ENCODE results near the gene PTPRG.

Gene PTPRG

DNA sequence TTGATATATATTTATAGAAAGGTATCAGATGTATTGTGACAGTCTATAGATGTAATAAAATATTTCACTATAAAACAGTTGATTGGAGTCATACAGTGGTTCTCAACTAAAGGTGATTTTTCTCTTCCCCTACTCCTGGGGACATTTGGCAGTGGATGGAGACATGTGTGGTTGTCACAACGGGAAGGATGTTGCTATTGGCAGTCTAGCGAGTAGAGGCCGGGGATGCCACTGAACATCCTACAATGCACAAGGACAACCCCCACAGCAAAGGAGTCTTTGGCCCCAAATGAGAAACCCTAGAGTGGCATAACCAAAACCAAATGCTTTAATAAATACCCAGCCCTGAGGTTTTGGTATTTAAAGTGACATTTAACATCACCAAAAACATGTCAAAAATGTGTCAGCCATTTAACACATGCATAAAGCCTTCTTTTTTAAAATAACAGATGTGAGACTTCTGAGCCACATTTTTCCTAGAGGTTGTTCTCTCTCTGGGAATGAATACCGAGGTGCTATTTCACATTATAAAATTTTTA is 367.5 kb downstream of the PTPRG start:
- ATAC-seq: no peak
- no peaks in the 10 kb centered on the region for H3K36me3 Mint-ChIP-seq
- H3K9me3 Mint-ChIP-seq: no peaks in the 10 kb centered on the region
- H3K27me3 Mint-ChIP-seq: no peaks in the 10 kb centered on the region
- no peak overlapping the region for H3K4me3 Mint-ChIP-seq
- H3K27ac Mint-ChIP-seq: no peak overlapping the region
- no peaks in the 10 kb centered on the region for H3K4me1 Mint-ChIP-seq

DNA sequence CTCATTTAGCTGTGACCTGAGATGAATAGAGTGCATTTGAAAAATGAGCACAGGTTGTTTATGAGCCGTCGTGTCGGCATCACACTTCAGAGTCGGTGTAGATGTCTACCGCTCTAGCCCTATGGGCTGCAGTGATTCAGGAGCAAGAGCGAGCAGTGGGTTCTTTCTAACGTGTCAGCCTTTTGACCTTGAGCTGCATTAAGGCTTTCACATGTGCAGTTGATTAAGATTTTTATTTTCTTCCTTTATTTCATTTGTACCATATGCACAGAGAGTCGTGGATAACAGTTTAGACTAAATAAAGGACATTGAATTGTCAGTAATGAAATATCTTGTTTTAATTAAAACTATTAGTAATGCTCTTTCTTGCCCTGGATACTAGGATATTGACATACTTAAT is 368.2 kb downstream of the PTPRG start:
- Mint-ChIP-seq H3K4me1 (no peaks in the 10 kb centered on the region), H3K4me3 (no peak overlapping the region), H3K36me3 (no peaks in the 10 kb centered on the region), H3K9me3 (no peaks in the 10 kb centered on the region), H3K27ac (no peak overlapping the region), H3K27me3 (no peaks in the 10 kb centered on the region)
- no peak for ATAC-seq

DNA sequence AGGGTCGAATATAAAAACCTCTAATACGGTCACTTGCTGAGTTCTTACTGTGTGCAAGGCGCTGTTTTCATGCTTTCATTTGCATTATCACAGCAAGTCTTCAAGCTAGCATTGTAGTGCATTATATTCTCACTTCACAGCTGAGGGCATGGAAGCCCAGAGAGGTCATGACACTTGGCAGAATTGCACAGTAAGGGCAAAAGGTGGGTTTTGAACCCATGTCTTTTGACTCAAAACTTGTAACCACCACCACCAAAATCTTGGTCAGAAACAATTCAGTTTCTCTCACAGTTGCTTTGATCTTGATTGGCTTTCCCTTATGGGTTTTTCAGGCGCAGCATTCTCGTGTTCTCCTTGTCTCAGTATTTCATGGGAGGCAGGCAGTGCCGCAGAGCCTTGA is 371.1 kb downstream of the PTPRG start:
- no peak for ATAC-seq
- Mint-ChIP-seq H3K4me3 (no peak overlapping the region), H3K27ac (no peak overlapping the region), H3K4me1 (no peaks in the 10 kb centered on the region), H3K36me3 (peaks cover 5% of the 10 kb centered on the region), H3K27me3 (no peaks in the 10 kb centered on the region), H3K9me3 (peaks cover 5% of the 10 kb centered on the region)

DNA sequence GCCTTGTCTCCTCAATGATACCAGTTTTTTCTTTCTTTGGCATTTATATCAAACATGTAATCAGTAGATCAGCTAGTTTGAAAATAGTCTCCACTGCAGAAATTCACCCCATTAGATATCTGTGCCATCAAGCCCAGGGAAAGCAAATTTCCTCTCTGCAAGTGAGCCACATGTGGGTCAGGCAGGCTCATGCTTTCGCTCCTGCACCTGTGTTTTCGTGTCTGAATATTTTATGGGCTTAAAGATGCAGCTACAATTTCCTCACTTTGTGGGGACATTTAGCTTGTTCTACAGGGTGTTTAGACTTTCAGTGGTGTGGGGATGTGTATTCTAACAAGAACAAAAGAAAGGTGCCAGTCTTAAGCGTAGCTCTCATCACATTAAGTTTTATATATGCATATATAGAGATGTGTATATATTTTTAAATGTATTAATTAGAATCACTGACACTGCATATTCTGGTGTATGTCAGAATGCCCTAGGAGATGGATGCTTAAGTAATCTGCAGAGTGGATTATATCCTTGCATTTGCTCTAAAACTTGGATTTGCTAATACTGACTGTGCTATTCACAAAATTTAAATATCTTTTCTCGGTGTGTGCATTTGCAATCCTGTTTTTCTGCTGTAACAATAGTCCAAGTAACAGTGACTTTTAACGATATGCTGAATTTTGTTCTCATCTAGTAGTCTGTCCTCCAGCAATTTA is 372.6 kb downstream of the PTPRG start:
- Mint-ChIP-seq H3K4me1 (no peaks in the 10 kb centered on the region), H3K27me3 (no peaks in the 10 kb centered on the region), H3K4me3 (no peak overlapping the region), H3K27ac (no peak overlapping the region), H3K36me3 (peaks cover 5% of the 10 kb centered on the region), H3K9me3 (peaks cover 5% of the 10 kb centered on the region)
- ATAC-seq: no peak

DNA sequence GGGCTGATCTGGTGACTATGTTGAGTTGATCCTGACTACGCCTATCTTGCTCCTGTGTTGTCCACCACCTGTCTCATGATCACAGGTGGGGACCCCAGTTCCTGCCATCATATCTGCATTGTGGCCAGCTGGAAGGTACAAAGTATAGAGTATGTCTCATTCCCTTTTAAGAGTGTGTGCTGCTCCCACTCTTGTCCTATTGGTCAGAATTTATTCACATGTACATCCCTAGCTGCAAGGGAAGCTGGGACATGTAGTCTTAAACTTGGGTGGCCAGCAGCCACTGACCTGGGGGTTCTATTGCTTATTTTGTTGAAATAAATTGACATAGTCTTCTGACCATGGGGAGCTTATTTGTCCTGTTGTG is 373.1 kb downstream of the PTPRG start:
- peaks cover 5% of the 10 kb centered on the region for H3K9me3 Mint-ChIP-seq
- H3K4me3 Mint-ChIP-seq: no peak overlapping the region
- H3K27me3 Mint-ChIP-seq: no peaks in the 10 kb centered on the region
- no peak for ATAC-seq
- peaks cover 5% of the 10 kb centered on the region for H3K36me3 Mint-ChIP-seq
- no peak overlapping the region for H3K27ac Mint-ChIP-seq
- H3K4me1 Mint-ChIP-seq: no peaks in the 10 kb centered on the region

DNA sequence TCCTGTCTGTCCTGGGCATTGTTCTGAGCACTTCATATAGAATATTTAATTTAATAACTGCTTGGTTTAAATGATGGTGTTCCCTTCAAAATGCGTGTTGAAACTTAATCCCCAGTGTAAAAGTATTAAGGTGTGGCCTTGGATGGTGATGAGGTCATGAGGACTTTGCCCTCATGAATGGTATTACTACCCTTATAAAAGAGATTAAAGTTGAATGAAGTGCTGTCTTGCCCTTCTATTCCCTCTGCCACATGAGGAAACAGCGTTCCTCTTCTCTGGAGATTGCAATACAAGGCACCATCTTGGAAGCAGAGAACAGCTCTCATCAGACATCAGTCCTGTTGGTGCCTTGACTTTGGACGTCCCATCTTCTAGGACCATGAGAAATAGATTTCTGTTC is 374.4 kb downstream of the PTPRG start:
- Mint-ChIP-seq H3K4me1 (no peaks in the 10 kb centered on the region), H3K4me3 (no peak overlapping the region), H3K27me3 (no peaks in the 10 kb centered on the region), H3K27ac (no peak overlapping the region), H3K9me3 (peaks cover 5% of the 10 kb centered on the region), H3K36me3 (peaks cover 5% of the 10 kb centered on the region)
- ATAC-seq: no peak

DNA sequence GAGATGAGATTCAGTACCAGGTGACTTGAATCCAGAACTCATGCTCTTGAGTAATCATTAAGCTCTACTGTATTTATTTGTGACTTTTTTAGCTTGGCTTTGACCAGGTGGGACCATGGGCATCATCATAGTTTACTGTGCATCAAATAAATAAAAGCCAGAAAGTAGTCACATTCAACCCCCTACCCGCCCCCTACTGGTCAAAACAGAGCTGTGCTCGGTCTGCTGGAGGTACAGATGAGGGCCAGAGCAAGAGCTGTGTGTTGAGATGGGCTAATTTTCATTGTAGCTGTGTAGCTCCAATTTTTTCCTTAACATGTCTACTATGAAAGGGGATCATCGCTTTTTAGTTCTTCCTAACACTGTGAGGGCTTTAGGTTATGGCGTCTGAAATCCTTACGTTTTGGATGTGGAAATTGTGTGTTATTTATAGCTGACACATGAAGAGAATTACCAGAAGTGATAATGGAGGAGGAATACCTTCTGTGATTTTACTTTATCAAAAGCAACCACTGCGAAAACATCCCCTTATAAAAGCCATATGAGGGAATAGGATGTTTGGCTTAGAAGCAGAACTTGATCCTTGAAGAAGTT is 375.1 kb downstream of the PTPRG start:
- no peak overlapping the region for H3K4me3 Mint-ChIP-seq
- H3K36me3 Mint-ChIP-seq: peaks cover 5% of the 10 kb centered on the region
- H3K27ac Mint-ChIP-seq: no peak overlapping the region
- H3K27me3 Mint-ChIP-seq: no peaks in the 10 kb centered on the region
- no peak for ATAC-seq
- no peaks in the 10 kb centered on the region for H3K4me1 Mint-ChIP-seq
- H3K9me3 Mint-ChIP-seq: peaks cover 5% of the 10 kb centered on the region

DNA sequence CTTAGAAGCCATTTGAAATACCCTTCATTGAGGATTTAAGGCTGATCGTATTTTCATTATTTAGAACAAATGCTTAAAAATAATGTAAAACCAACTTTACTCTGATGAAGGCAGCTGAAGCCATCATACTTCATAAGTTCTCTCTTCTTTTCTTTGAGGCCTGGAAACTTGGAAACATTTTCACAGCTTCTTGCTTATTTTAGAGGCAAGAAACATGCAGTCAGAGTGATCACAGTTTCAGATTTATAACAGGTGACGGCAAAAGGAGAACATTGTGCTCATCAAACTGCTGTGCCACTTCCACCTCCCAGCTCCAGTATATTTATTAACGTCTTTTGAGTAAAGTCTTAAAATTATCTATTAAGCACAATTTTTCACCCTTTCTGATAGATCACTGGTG is 376.1 kb downstream of the PTPRG start:
- peaks cover 5% of the 10 kb centered on the region for H3K36me3 Mint-ChIP-seq
- peaks cover 5% of the 10 kb centered on the region for H3K9me3 Mint-ChIP-seq
- H3K27ac Mint-ChIP-seq: no peak overlapping the region
- no peak for ATAC-seq
- no peak overlapping the region for H3K4me3 Mint-ChIP-seq
- no peaks in the 10 kb centered on the region for H3K4me1 Mint-ChIP-seq
- H3K27me3 Mint-ChIP-seq: no peaks in the 10 kb centered on the region

DNA sequence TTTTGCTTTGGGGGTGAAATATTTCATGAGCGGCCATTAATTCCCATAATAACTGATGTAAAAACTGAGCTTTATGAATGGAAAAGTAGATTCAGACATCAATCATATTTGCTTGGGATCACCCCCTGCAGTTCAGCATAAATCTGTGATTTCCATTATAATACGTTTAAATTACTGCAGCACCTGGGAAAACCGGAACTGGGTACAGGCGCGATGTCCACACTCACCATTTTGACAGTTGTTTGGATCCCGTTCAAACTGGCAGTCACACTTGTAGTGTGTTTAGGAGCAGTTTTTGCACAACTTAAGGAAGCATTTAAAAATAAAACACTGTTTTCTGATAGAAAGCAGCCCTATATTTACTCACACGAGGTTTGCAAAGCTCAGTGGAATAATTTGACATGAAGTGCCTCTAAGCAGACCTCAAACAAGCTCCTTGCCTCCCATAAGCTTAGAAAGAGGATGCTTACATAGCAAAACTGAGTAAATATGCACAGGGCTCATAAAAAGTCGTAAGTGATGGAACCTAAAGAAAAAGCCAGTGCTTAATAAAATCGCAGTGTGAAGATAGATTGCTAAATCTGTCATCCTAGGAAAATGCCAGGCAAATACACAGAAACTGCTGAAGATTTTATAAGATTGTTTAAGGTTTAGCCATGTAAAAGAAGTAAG is 377.6 kb downstream of the PTPRG start:
- no peak overlapping the region for H3K27ac Mint-ChIP-seq
- H3K4me1 Mint-ChIP-seq: no peaks in the 10 kb centered on the region
- peaks cover 5% of the 10 kb centered on the region for H3K36me3 Mint-ChIP-seq
- H3K27me3 Mint-ChIP-seq: no peaks in the 10 kb centered on the region
- peaks cover 5% of the 10 kb centered on the region for H3K9me3 Mint-ChIP-seq
- H3K4me3 Mint-ChIP-seq: no peak overlapping the region
- no peak for ATAC-seq

DNA sequence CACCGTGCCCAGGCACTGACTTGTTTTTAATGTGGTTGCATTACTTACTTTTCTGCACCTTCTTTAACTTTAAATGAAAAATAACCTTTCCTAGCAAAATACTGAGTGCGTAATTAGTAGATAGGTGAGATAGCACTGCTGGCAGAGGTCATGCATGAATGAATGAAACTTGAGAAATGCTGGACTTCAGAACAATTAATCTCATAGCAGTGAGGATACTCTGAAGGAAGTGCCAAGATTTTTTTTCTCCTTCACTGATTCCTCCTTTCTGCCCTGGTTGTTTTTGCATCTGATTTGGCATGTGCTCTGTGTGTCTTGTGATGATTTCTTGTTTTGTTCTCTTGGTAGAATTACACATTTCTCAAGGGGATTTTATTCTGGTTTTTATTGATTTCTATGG is 378.9 kb downstream of the PTPRG start:
- Mint-ChIP-seq H3K36me3 (peaks cover under 1% of the 10 kb centered on the region), H3K27ac (no peak overlapping the region), H3K27me3 (no peaks in the 10 kb centered on the region), H3K4me3 (no peak overlapping the region), H3K9me3 (peaks cover under 1% of the 10 kb centered on the region), H3K4me1 (no peaks in the 10 kb centered on the region)
- no peak for ATAC-seq

DNA sequence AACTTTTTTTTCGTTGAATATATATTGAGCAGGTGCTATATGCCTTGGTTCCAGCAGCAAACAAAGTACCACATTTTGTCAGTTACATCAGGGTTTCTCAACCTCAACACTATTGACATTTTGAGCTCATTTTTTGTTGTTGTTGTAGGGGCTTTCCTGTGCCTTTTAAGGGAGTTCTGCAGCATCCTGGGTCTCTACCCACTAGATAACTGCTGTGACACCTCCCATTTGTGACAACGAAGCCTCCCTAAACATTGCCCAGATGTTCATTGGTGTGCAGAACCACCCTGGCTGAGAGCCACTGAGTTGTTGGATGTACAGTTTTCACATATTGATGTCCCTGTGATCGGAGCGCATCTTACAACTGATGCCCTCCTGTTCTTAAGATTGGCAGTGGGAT is 382.6 kb downstream of the PTPRG start:
- Mint-ChIP-seq H3K9me3 (no peaks in the 10 kb centered on the region), H3K4me3 (no peak overlapping the region), H3K27ac (no peak overlapping the region), H3K36me3 (no peaks in the 10 kb centered on the region), H3K4me1 (no peaks in the 10 kb centered on the region), H3K27me3 (no peaks in the 10 kb centered on the region)
- ATAC-seq: no peak

DNA sequence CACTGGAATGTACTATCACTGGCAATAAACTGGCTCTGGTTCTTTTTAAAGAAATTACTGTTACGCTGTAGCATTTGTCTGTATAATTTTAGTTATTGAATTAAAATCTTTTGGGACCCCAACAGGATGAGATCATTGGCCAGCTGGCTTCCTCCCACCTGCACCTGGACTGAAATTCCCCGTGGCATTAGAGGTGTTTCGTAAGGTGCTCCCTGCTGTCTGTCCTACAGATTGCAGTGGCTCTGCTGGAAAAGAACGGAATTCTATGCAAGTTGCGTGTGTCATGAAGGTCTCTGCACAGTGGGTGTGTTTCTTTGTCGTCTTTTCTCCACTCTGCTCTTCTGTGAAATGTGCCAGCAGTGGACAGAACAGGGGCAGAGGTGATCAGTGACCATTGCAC is 383.4 kb downstream of the PTPRG start:
- Mint-ChIP-seq H3K27me3 (no peaks in the 10 kb centered on the region), H3K27ac (no peak overlapping the region), H3K9me3 (no peaks in the 10 kb centered on the region), H3K36me3 (no peaks in the 10 kb centered on the region), H3K4me3 (no peak overlapping the region), H3K4me1 (no peaks in the 10 kb centered on the region)
- no peak for ATAC-seq

DNA sequence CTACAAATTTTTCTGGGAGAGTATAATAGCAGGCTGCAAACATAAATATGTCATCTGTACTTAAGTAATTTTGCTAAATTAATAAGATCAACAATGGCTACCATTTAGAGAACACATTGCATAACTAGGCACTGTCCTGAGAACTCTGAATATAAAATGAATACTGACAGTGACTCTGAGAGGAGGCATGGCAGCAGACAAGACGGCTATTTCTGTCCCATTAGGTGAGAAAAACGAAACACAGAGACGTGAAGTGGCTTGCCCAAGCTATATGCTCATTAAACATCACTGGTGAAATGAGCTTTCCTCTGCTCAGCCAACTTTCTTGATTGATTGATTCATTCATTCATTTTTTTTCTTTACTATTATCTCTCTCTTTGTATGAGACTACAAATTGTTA is 384.3 kb downstream of the PTPRG start:
- H3K4me3 Mint-ChIP-seq: no peak overlapping the region
- H3K4me1 Mint-ChIP-seq: no peaks in the 10 kb centered on the region
- no peak for ATAC-seq
- H3K27ac Mint-ChIP-seq: no peak overlapping the region
- H3K36me3 Mint-ChIP-seq: no peaks in the 10 kb centered on the region
- no peaks in the 10 kb centered on the region for H3K9me3 Mint-ChIP-seq
- H3K27me3 Mint-ChIP-seq: no peaks in the 10 kb centered on the region

DNA sequence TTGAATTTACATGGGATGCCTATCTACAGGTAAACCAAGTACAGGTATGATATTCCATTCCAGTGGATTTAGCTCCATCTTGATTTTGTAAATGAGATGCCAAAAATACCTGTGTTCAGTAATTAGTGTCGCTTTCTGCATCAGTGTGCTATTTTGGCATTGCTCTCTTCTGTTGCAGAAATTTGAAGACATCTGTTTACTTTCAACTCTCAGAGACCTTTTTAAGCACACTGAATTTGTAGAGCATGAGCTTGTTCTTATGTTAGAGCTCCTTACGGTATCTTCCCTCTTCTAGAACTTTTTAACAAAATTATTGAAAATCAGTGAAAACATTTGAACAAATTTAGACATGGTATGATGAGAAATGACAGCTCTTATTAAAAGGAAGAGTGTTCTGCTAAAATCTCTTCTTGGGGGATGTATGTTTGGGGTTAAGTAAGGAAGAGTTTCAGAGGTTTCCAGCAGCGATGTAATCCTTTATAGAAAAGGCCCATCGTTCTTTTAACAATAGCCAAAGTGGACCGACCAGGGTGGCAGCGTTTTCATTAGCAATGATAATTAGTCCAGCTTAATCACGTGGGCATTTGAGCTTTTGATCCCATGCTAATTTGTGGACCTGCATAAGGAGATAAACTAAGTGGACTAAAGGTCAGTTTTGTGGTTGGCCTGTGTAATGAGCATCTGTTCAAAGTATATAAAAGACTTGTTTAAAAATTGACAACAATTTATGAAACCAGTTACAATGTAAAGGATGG is 385.4 kb downstream of the PTPRG start:
- H3K36me3 Mint-ChIP-seq: no peaks in the 10 kb centered on the region
- H3K27ac Mint-ChIP-seq: no peak overlapping the region
- no peak for ATAC-seq
- no peaks in the 10 kb centered on the region for H3K27me3 Mint-ChIP-seq
- H3K4me3 Mint-ChIP-seq: no peak overlapping the region
- H3K9me3 Mint-ChIP-seq: no peaks in the 10 kb centered on the region
- no peaks in the 10 kb centered on the region for H3K4me1 Mint-ChIP-seq

DNA sequence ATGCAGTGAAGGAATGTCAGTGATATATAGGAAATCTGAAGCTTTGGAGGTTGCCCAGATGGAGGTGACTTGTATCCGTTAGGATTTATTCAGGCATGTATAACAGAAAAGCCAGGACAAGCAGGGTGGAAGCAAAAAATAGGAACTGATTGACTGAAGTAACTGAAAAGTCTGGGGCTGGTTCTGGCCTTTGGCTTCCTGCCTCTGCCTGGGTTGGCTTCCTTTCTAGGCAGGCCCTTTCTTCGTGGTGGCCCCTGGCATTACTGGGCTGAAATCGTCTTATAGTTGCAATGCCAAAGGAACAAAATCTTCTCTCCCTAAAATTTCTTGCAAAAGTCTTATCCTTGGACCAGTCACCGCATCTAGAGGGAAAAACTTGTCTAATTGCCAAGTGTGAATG is 386.1 kb downstream of the PTPRG start:
- ATAC-seq: no peak
- Mint-ChIP-seq H3K27me3 (no peaks in the 10 kb centered on the region), H3K27ac (no peak overlapping the region), H3K9me3 (no peaks in the 10 kb centered on the region), H3K4me1 (no peaks in the 10 kb centered on the region), H3K4me3 (no peak overlapping the region), H3K36me3 (no peaks in the 10 kb centered on the region)
